ENCODE results near the gene FAM222A. TPM values are rescaled to one million over a fixed set of nuclear protein-coding genes. Genes with fewer than 3 reads are reported as not detected.

Gene FAM222A
- total and polyA plus RNA-seq, 2 of the 4 experiments (the other 2 are of a cell fraction) = under 0.01 to 0.32 TPM

DNA sequence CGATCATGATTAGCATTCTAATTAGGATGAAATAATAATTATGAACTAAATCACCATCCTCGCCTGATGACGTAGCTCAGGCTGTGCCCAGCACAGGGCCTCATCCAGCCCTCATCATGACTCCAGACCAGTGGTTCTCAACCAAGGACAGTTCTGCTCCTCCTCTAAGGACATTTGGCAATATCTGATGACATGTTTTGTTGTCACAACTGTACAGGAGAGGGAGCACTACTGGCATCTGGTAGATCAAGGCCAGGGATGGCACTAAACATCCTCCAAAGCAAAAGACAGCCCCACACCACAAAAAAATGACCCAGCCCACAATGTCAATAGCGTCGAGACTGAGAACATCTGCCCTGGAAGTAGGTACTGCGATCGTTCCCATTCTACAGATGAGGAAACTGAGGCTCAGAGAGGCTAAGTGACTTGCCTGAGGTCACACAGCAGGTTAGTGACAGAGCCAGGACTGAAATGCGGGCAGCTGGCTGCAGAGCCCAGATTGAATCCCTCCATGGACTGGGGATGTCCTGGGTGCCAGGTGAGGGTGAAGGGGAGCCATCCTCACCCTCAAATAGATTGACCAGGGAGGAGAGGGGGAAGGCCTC is 104.1 kb downstream of the FAM222A start:
- H3K9me3 ChIP-seq (ENCODE audit: control insufficient read depth, insufficient read depth, low read length) = no peaks in the 10 kb centered on the region
- H3K14ac ChIP-seq (replicated peaks; ENCODE audit: low read depth, low read length) = no peak overlapping the region
- no peak overlapping the region for H2BK20ac ChIP-seq (ENCODE audit: low read depth, low read length)
- no TSS peak for BruUV-seq (replicated peaks)
- intact Hi-C loops (cut with micrococcal nuclease) = no loop called here
- peaks cover 3% of the 10 kb centered on the region; the same call in 1 of the 2 replicates for H3K9me1 ChIP-seq (ENCODE audit: insufficient read depth, low read length)
- no peak overlapping the region for H3K4ac ChIP-seq (ENCODE audit: low read depth, low read length)
- ChIA-PET CTCF (no interaction called here), POLR2A (ENCODE audit: unreplicated experiment) (no interaction called here)
- dilution Hi-C loops (cut with HindIII; ENCODE audit: low sequenced_read_pairs, unreplicated experiment) = no loop called here
- H4K5ac ChIP-seq (ENCODE audit: low read depth, low read length) = no peak overlapping the region
- no peak overlapping the region for H3K4me3 ChIP-seq (ENCODE audit: insufficient read depth, low read depth, low read length)
- H2AFZ ChIP-seq (replicated peaks; ENCODE audit: low read length, poor library complexity) = no peak overlapping the region
- in situ Hi-C loops (cut with MboI; ENCODE audit: low sequenced_read_pairs) = no loop called here
- H4K91ac ChIP-seq (ENCODE audit: insufficient read depth, low read depth, low read length) = no peak overlapping the region
- no peak overlapping the region for H3K18ac ChIP-seq (ENCODE audit: low read depth, low read length)
- no peaks in the 10 kb centered on the region for H3K27me3 ChIP-seq (ENCODE audit: control insufficient read depth, insufficient read depth, low read length)
- no peak overlapping the region for H2BK15ac ChIP-seq (ENCODE audit: low read depth, low read length)
- H3K27ac ChIP-seq (ENCODE audit: insufficient read depth, low read length) = no peak overlapping the region
- no CpG with 5 or more reads among the region's 8 CpGs for WGBS, 2 experiments (ENCODE audit: extremely low coverage in 2 of 2, insufficient read length in 1 of 2)
- H3K36me3 ChIP-seq (ENCODE audit: control insufficient read depth, insufficient read depth, low read length) = no peaks in the 10 kb centered on the region
- ATAC-seq (ENCODE audit: low read depth) = no peak
- no peak overlapping the region for H3K9ac ChIP-seq (ENCODE audit: low read depth, low read length)
- no peak overlapping the region for H4K8ac ChIP-seq (ENCODE audit: low read depth in 2 of 2, low read length in 2 of 2)
- H2BK5ac ChIP-seq (ENCODE audit: low read depth, low read length, poor library complexity, severe bottlenecking) = no peak overlapping the region
- no peaks in the 10 kb centered on the region for H3K79me1 ChIP-seq (ENCODE audit: low read depth in 1 of 2, low read length in 2 of 2)
- no peak for DNase-seq
- H4K20me1 ChIP-seq (ENCODE audit: insufficient read depth, low read length) = peaks cover 6% of the 10 kb centered on the region
- no peak for TF ChIP-seq POLR2A (IDR thresholded peaks at IDR 0.05; ENCODE audit: low read depth, low read length)
- no peak for TF ChIP-seq RFX5 (IDR thresholded peaks at IDR 0.05; ENCODE audit: low read depth, low read length)
- TF ChIP-seq, protein P1, sequence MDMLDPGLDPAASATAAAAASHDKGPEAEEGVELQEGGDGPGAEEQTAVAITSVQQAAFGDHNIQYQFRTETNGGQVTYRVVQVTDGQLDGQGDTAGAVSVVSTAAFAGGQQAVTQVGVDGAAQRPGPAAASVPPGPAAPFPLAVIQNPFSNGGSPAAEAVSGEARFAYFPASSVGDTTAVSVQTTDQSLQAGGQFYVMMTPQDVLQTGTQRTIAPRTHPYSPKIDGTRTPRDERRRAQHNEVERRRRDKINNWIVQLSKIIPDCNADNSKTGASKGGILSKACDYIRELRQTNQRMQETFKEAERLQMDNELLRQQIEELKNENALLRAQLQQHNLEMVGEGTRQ (IDR thresholded peaks at IDR 0.05; ENCODE audit: low read depth, low read length) = no peak
- TF ChIP-seq BHLHE40 (IDR thresholded peaks at IDR 0.05; ENCODE audit: low read depth, low read length) = no peak
- TF ChIP-seq RCOR1 (IDR thresholded peaks at IDR 0.05; ENCODE audit: insufficient replicate concordance, low read length) = no peak
- H3K4me1 ChIP-seq (ENCODE audit: control insufficient read depth, insufficient read depth, low read length) = peaks cover 2% of the 10 kb centered on the region; the same call in 1 of the 2 replicates
- no peak overlapping the region for H2AK9ac ChIP-seq (replicated peaks; ENCODE audit: low read depth, low read length, poor library complexity)
- no peak overlapping the region for H2AK5ac ChIP-seq (ENCODE audit: low read depth, low read length)
- no peak overlapping the region for H2BK120ac ChIP-seq (ENCODE audit: low read depth, low read length)
- H3K56ac ChIP-seq (ENCODE audit: extremely low read depth, insufficient read depth, low read length) = no peak overlapping the region
- H3K23ac ChIP-seq (ENCODE audit: low read depth, low read length) = no peak overlapping the region
- H3K4me2 ChIP-seq (ENCODE audit: low read depth, low read length) = no peak overlapping the region
